ENCODE results near the gene ZBTB3.
"Not testable (repeated sequence)": the region's sequence is repeated elsewhere in the genome, so short reads cannot be mapped to it uniquely, and the experiment has no call there.

The ZBTB3 gene

GRCh38 chr11:62757846-62758788 lies 4.2 kb upstream of the ZBTB3 start:
- no peak for DNase-seq (ENCODE audit: low read depth)

GRCh38 chr11:62755086-62755615 lies 1.2 kb upstream of the ZBTB3 start:
- no peak for DNase-seq (ENCODE audit: low read depth)

GRCh38 chr11:62752994-62753735 lies 795 bp downstream of the ZBTB3 start:
- no peak for DNase-seq (ENCODE audit: low read depth)

GRCh38 chr11:62752177-62752785 lies 1.7 kb downstream of the ZBTB3 start:
- no peak for DNase-seq (ENCODE audit: low read depth)

- not testable (repeated sequence) for DNase-seq (ENCODE audit: low read depth)
These were observed 4.0 kb downstream of the ZBTB3 start for GRCh38 chr11:62749931-62750330.

- DNase-seq (ENCODE audit: low read depth): no peak
These were observed 6.3 kb downstream of the ZBTB3 start for GRCh38 chr11:62747475-62748160.

GRCh38 chr11:62737196-62737595 lies 16.8 kb downstream of the ZBTB3 start:
- no peak for DNase-seq (ENCODE audit: low read depth)

- DNase-seq (ENCODE audit: low read depth): no peak
These were observed 21.1 kb downstream of the ZBTB3 start for GRCh38 chr11:62732830-62733229.

- DNase-seq (ENCODE audit: low read depth): not testable (repeated sequence)
These were observed 23.9 kb downstream of the ZBTB3 start for GRCh38 chr11:62730076-62730475.

- peak; percentile 60 for DNase-seq (ENCODE audit: low read depth)
These were observed 25.6 kb downstream of the ZBTB3 start, which contains the start of gene TTC9C for GRCh38 chr11:62728171-62728988. TSS of gene TTC9C (plus strand) at chr11:62728486. CDS start at chr11:62728849, 363 bp downstream.

- peak; percentile 49 for DNase-seq (ENCODE audit: low read depth)
These were observed 26.1 kb downstream of the ZBTB3 start for GRCh38 chr11:62727872-62728170.

- DNase-seq (ENCODE audit: low read depth): peak; percentile 94
These were observed 26.6 kb downstream of the ZBTB3 start, which contains the start of gene HNRNPUL2 for GRCh38 chr11:62727165-62727871. TSS of gene HNRNPUL2 (minus strand) at chr11:62727457. CDS start at chr11:62727156, 301 bp downstream.

- DNase-seq (ENCODE audit: low read depth): no peak
These were observed 27.1 kb downstream of the ZBTB3 start for GRCh38 chr11:62726915-62727164.

- no peak for DNase-seq (ENCODE audit: low read depth)
These were observed 27.6 kb downstream of the ZBTB3 start for GRCh38 chr11:62726156-62726914.

- DNase-seq (ENCODE audit: low read depth): no peak
These were observed 28.3 kb downstream of the ZBTB3 start for GRCh38 chr11:62725646-62726045.

GRCh38 chr11:62724171-62724570 lies 29.8 kb downstream of the ZBTB3 start:
- DNase-seq (ENCODE audit: low read depth): no peak

GRCh38 chr11:62721994-62722393 lies 32.0 kb downstream of the ZBTB3 start:
- DNase-seq (ENCODE audit: low read depth): no peak

GRCh38 chr11:62719302-62719978 lies 34.5 kb downstream of the ZBTB3 start:
- no peak for DNase-seq (ENCODE audit: low read depth)

- no peak for DNase-seq (ENCODE audit: low read depth)
These were observed 37.1 kb downstream of the ZBTB3 start for GRCh38 chr11:62716816-62717215.
